D721Med (cell line): ENCODE measurements around the gene COL5A2.

ENCODE experiments used
- DNase-seq: peaks from one replicate; pipeline ENCODE4 v3.0.0; 2011; ENCODE audit warnings: low spot score; ENCODE audit not compliant: insufficient read length
- FAIRE-seq: peaks from 2 replicates; lab custom pipeline; 2011; peaks lifted over from hg19 to GRCh38; lab: Jason Lieb, UNC
- TF ChIP-seq, protein P1 (sequence below): IDR thresholded peaks from 2 replicates; pipeline ENCODE4 v1.5.1; 2012; ENCODE audit warnings: mild to moderate bottlenecking, control low read depth; ENCODE audit not compliant: insufficient read depth; ENCODE audit errors: missing control alignments

The COL5A2 gene

DNA sequence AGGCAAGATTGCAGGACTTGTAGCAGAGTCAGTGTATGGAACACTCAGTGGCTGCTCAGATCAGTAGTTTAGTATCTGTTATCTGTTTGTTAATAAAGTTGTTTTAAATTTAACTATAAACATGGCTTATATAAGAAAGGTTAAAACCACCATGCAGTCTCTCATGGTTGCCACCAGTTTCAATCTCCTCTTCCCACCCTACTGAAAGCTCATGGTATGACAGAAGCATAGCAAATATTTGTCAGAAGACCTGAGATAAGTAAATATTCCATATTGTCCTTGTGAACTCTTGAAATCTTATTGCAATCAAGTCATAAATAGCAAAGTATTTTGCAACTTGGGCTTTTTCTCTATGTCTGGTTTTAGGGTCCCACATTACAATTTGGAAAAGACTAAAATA, 2.1 kb upstream of the COL5A2 start:
- FAIRE-seq: no peak
- TF ChIP-seq, protein P1, sequence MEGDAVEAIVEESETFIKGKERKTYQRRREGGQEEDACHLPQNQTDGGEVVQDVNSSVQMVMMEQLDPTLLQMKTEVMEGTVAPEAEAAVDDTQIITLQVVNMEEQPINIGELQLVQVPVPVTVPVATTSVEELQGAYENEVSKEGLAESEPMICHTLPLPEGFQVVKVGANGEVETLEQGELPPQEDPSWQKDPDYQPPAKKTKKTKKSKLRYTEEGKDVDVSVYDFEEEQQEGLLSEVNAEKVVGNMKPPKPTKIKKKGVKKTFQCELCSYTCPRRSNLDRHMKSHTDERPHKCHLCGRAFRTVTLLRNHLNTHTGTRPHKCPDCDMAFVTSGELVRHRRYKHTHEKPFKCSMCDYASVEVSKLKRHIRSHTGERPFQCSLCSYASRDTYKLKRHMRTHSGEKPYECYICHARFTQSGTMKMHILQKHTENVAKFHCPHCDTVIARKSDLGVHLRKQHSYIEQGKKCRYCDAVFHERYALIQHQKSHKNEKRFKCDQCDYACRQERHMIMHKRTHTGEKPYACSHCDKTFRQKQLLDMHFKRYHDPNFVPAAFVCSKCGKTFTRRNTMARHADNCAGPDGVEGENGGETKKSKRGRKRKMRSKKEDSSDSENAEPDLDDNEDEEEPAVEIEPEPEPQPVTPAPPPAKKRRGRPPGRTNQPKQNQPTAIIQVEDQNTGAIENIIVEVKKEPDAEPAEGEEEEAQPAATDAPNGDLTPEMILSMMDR: no peak
- DNase-seq: no peak

DNA sequence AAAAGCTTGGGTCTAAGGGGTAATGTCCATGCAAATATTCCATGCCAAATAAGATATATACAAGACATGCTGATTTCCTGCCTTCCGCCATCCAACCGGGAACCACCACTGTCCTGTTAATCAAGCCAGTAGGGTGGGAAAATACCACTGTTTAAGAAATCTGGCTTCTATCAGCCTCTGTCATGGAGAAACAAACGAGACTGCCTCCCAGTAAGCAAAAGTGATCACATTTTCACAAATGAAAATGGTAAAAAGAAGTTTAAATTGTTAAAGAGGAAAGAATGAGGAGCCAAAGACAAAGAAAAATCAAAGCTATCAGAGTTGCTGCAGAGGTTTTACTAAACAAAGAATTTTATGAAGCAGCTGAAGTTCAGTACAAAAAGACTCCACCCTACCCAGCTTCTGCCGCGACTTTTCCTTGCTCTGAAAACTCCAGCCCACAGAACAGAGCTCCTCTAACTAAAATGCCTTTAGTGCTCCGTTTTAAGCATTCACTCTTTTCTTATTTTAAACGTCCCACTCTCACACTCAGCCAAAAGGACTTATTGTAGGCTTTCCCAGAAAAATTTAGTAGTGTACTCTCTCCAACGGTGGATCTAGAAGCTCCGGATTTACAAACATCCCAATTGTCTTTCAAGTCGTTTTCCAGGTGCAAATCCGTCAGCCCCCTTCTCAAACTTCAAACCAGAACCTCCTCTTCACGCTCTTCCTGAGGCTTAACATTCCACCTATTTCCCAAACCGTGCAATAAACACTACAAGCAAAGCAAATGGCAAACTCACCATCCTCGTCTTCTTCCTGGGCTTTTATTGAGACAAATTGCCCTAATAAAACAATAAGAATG, 613 bp downstream of the COL5A2 start:
- FAIRE-seq (no peak), DNase-seq (no peak)
- TF ChIP-seq, protein P1: no peak

DNA sequence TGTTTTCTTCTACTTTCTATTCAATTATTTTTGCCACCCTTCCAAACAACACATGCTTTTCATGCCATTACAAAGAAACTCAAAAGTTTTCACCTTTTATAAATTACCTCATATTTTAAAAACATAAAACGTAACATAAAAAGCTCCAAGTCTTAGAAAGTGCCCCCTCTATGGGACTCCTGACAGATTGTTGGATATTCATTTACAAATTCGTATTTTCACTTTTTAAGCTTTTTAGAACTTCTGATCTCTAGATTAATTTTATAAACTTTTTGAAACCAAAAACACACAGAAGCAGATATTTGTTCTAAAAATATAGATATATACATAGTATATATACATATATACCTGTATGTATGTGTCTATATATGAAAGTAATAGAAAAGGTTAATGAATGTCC, 1.5 kb downstream of the COL5A2 start:
- no peak for FAIRE-seq
- TF ChIP-seq, protein P1: no peak
- no peak for DNase-seq

DNA sequence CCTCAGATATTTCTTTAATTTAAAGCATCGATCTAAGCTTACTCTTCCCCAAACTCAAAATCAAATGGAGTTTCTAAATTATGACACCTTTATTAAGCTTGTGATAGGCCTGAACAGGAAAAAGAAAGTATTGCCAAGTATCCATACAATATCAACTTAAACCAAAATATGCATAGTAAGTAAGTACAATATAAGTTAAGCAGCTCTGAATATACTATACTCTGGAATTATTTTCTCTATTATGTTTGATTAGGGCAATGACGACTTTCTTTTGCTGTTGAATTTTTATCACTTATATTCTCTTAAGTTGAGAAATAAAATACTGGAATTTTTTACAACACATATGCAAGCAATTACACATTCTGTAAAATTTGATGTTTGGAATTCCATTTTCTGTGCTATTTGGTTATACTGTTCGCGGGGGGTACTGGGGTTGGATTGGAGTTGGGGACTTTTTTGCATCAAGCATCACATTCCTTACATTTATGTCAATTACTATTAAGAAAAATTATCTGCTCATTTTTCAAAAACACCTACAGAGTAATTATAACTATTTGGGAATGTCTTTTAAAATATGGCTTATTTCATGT, 2.2 kb downstream of the COL5A2 start:
- TF ChIP-seq, protein P1: no peak
- DNase-seq (no peak), FAIRE-seq (no peak)

DNA sequence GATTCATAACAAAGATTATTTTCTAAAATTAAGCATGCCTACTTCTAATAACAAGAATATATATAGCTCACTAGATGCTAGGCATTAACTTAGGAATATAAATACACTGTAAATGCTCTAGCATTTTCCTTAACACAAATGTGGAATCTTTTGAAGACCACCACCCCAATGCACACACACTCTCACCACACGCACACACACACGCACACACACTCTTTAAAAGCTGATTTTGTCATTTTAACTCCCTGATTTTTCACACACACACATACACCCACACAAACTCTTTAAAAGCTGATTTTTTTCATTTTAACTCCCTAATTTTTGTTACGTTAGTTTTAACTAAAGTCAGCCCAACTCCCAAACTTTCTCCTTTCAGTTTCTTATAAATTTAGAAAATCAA, 3.0 kb downstream of the COL5A2 start:
- no peak for FAIRE-seq
- TF ChIP-seq, protein P1: no peak
- DNase-seq: no peak

DNA sequence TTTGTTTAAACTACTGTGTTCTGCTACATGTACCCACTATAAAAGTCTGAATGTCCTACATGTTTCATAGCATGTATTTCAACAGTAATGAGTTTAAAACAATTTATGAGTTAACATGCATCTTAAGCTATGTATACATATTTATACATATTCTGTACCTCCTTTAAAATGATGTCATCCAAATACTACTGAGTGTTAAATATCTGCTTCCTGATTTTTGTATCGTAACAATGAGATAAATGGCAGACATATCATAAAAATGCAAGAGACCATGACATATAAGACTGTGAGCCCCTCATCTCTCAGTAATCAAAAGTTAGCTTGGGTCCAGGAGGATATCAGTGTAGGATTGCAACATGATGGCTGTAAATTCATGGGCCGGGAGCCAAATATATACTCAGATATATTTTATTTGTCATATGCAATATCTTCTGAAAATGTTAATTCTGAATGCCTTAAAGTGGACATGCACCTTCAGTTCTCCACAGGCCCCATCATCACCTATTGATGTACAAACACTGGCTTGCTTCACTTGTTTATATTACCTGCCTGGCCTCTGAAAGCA, 3.6 kb downstream of the COL5A2 start:
- TF ChIP-seq, protein P1: no peak
- DNase-seq (no peak), FAIRE-seq (no peak)
